Measurements from ENCODE around the gene WWOX. TPM values are rescaled to one million over a fixed set of nuclear protein-coding genes. Genes with fewer than 3 reads are reported as not detected.

Gene WWOX
- total RNA-seq, 1 donor from 2014 or later: 19.0 TPM

- intact Hi-C loops (cut with micrococcal nuclease): loop anchor here (1.0 to 10.0 kb wide), 12 partner anchors 37 to 1821 kb away; no protein-coding TSS in a partner anchor
Measured at GRCh38 chr16:78705694-78706093, 606.2 kb downstream of the WWOX start.

GRCh38 chr16:78706637-78707036 is 607.2 kb downstream of the WWOX start:
- intact Hi-C loops (cut with micrococcal nuclease): loop anchor here (5.0 to 10.0 kb wide), 4 partner anchors 191 to 1068 kb away; no protein-coding TSS in a partner anchor

- intact Hi-C loops (cut with micrococcal nuclease): loop anchor here (5.0 to 10.0 kb wide), 4 partner anchors 188 to 1065 kb away; no protein-coding TSS in a partner anchor
Measured at GRCh38 chr16:78709137-78709884, 609.9 kb downstream of the WWOX start.

GRCh38 chr16:78715106-78715505 is 615.7 kb downstream of the WWOX start:
- intact Hi-C loops (cut with micrococcal nuclease): no loop called here

GRCh38 chr16:78715673-78716072 is 616.2 kb downstream of the WWOX start:
- intact Hi-C loops (cut with micrococcal nuclease): no loop called here

- intact Hi-C loops (cut with micrococcal nuclease): no loop called here
Measured at GRCh38 chr16:78718141-78718540, 618.7 kb downstream of the WWOX start.

- intact Hi-C loops (cut with micrococcal nuclease): no loop called here
Measured at GRCh38 chr16:78720416-78720815, 621.0 kb downstream of the WWOX start.

- intact Hi-C loops (cut with micrococcal nuclease): no loop called here
Measured at GRCh38 chr16:78727536-78727935, 628.1 kb downstream of the WWOX start.

- intact Hi-C loops (cut with micrococcal nuclease): no loop called here
Measured at GRCh38 chr16:78729687-78730086, 630.2 kb downstream of the WWOX start.

- intact Hi-C loops (cut with micrococcal nuclease): no loop called here
Measured at GRCh38 chr16:78731785-78732184, 632.3 kb downstream of the WWOX start.

- intact Hi-C loops (cut with micrococcal nuclease): no loop called here
Measured at GRCh38 chr16:78732696-78733095, 633.2 kb downstream of the WWOX start.

- intact Hi-C loops (cut with micrococcal nuclease): no loop called here
Measured at GRCh38 chr16:78735337-78735736, 635.9 kb downstream of the WWOX start.

- intact Hi-C loops (cut with micrococcal nuclease): no loop called here
Measured at GRCh38 chr16:78737630-78738029, 638.2 kb downstream of the WWOX start.

GRCh38 chr16:78738557-78738956 is 639.1 kb downstream of the WWOX start:
- intact Hi-C loops (cut with micrococcal nuclease): no loop called here

GRCh38 chr16:78740269-78740668 is 640.8 kb downstream of the WWOX start:
- intact Hi-C loops (cut with micrococcal nuclease): loop anchor here (10.0 kb wide), 1 partner anchor 1015 kb away; the partner anchor contains the start of gene NUDT7

- intact Hi-C loops (cut with micrococcal nuclease): loop anchor here (1.0 to 10.0 kb wide), 7 partner anchors 28 to 1018 kb away; partner anchors contain the start of genes MAF, NUDT7 and WWOX
Measured at GRCh38 chr16:78742501-78743283, 643.2 kb downstream of the WWOX start.

- intact Hi-C loops (cut with micrococcal nuclease): loop anchor here (2.0 to 10.0 kb wide), 2 partner anchors 857 to 1019 kb away; partner anchors contain the start of genes MAF and NUDT7
Measured at GRCh38 chr16:78743556-78743955, 644.1 kb downstream of the WWOX start.

GRCh38 chr16:78744099-78744498 is 644.6 kb downstream of the WWOX start:
- intact Hi-C loops (cut with micrococcal nuclease): loop anchor here (10.0 kb wide), 1 partner anchor 1019 kb away; the partner anchor contains the start of gene NUDT7

- intact Hi-C loops (cut with micrococcal nuclease): loop anchor here (10.0 kb wide), 1 partner anchor 1020 kb away; the partner anchor contains the start of gene NUDT7
Measured at GRCh38 chr16:78744796-78745107, 645.3 kb downstream of the WWOX start.

GRCh38 chr16:78745108-78746019 is 645.9 kb downstream of the WWOX start:
- intact Hi-C loops (cut with micrococcal nuclease): loop anchor here (10.0 kb wide), 1 partner anchor 1021 kb away; the partner anchor contains the start of gene NUDT7

GRCh38 chr16:78746718-78747117 is 647.3 kb downstream of the WWOX start:
- intact Hi-C loops (cut with micrococcal nuclease): loop anchor here (10.0 kb wide), 1 partner anchor 1022 kb away; the partner anchor contains the start of gene NUDT7
